HepG2 (cell line): ENCODE results near the gene MGST2. TPM values are rescaled to one million over a fixed set of nuclear protein-coding genes. Genes with fewer than 3 reads are reported as not detected.

Experiments
- IKZF5 ChIP-seq: IDR thresholded peaks from 2 replicates; pipeline ENCODE4 v1.6.1; 2018; ENCODE audit warnings: missing genetic modification reagents, mild to moderate bottlenecking, missing compliant biosample characterization
- NFYB ChIP-seq: sonication (generic); formaldehyde crosslinking; IDR thresholded peaks from 2 replicates; pipeline ENCODE4 v1.4.0; 2020; ENCODE audit warnings: missing genetic modification reagents
- PHF21A ChIP-seq: sonication (generic); formaldehyde crosslinking; IDR thresholded peaks from 2 replicates; pipeline ENCODE4 v1.5.0; 2020; ENCODE audit warnings: mild to moderate bottlenecking, missing genetic modification reagents
- RBFOX2 ChIP-seq: fragments of 200-400 bp; formaldehyde crosslinking; IDR thresholded peaks from 2 replicates; pipeline ENCODE4 v1.6.1; 2017; ENCODE audit warnings: low read depth, mild to moderate bottlenecking, low read length
- XRCC5 ChIP-seq: fragments of 200-400 bp; formaldehyde crosslinking; optimal IDR thresholded peaks from 2 replicates; pipeline ENCODE3; 2017; ENCODE audit warnings: mild to moderate bottlenecking, low read length
- ZNF101 ChIP-seq: sonication (generic); formaldehyde crosslinking; IDR thresholded peaks from 2 replicates; pipeline ENCODE4 v1.4.0; 2020; ENCODE audit warnings: mild to moderate bottlenecking, low read depth, missing genetic modification reagents, borderline replicate concordance
- ZNF180 ChIP-seq: sonication (generic); formaldehyde crosslinking; IDR thresholded peaks from 2 replicates; pipeline ENCODE4 v1.4.0; 2020; ENCODE audit warnings: low read depth, missing genetic modification reagents, borderline replicate concordance
- ZNF232 ChIP-seq: sonication (generic); formaldehyde crosslinking; IDR thresholded peaks from 2 replicates; pipeline ENCODE4 v1.4.0; 2020; ENCODE audit warnings: missing genetic modification reagents, borderline replicate concordance
- ZNF337 ChIP-seq: sonication (generic); formaldehyde crosslinking; IDR thresholded peaks from 2 replicates; pipeline ENCODE4 v1.5.1; 2020; ENCODE audit warnings: missing genetic modification reagents, low read depth, mild to moderate bottlenecking, borderline replicate concordance
- ZNF547 ChIP-seq: sonication (generic); formaldehyde crosslinking; IDR thresholded peaks from 2 replicates; pipeline ENCODE4 v1.5.1; 2020; ENCODE audit warnings: mild to moderate bottlenecking, missing genetic modification reagents
- polyA plus RNA-seq, 8 experiments: library from polyadenylated mRNA; depleted of rRNA in 3 of 8; stranded (reverse) in 7 of 8; unstranded in 1 of 8; fragments of >200 nt; fragmentation: Illumina TruSeq in 4 of 8; extraction: Trizol in 4 of 8; gene quantifications; 2 replicates each; pipeline versions ENCODE4 v1.2.1 to v1.2.3, GENCODE V29; 2011 to 2016; ENCODE audit warnings: low read depth in 4 of 8, missing spikeins in 1 of 8, mixed read lengths in 1 of 8; ENCODE audit not compliant: insufficient read depth in 1 of 8
- total RNA-seq, 5 experiments: library from RNA; depleted of rRNA; stranded (reverse); fragments of >200 nt; fragmentation: Illumina TruSeq; extraction: Trizol; gene quantifications; 2 replicates each; pipeline ENCODE4 v1.2.3, GENCODE V29; 2016; ENCODE audit warnings: low read depth in 1 of 5
- TF ChIP-seq, protein P1 (sequence below), 2 experiments: fragments of 450-650 bp in 1 of 2; sonication (generic) in 1 of 2; formaldehyde crosslinking; IDR thresholded peaks; 2 replicates each; pipeline versions ENCODE4 v1.5.0 to v1.8.0; 2020 to 2022; ENCODE audit warnings: mild to moderate bottlenecking in 1 of 2, missing genetic modification reagents in 1 of 2
- TF ChIP-seq, protein P2 (sequence below): sonication (generic); formaldehyde crosslinking; IDR thresholded peaks from 2 replicates; pipeline ENCODE4 v1.8.1; 2023; ENCODE audit warnings: mild to moderate bottlenecking, moderate library complexity, missing genetic modification reagents
- TF ChIP-seq, protein P3 (sequence below): sonication (generic); formaldehyde crosslinking; IDR thresholded peaks from 2 replicates; pipeline ENCODE4 v1.4.0; 2020; ENCODE audit warnings: low read depth, mild to moderate bottlenecking, missing genetic modification reagents
- TF ChIP-seq, protein P4 (sequence below): sonication (generic); formaldehyde crosslinking; IDR thresholded peaks from 2 replicates; pipeline ENCODE4 v1.8.0; 2022; ENCODE audit warnings: missing genetic modification reagents, mild to moderate bottlenecking, inconsistent platforms, borderline replicate concordance
- TF ChIP-seq, protein P5 (sequence below): IDR thresholded peaks from 2 replicates; pipeline ENCODE4 v1.6.1; 2018; ENCODE audit warnings: missing genetic modification reagents
- TF ChIP-seq, protein P6 (sequence below): sonication (generic); formaldehyde crosslinking; IDR thresholded peaks from 2 replicates; pipeline ENCODE4 v1.4.0; 2020; ENCODE audit warnings: missing genetic modification reagents
- TF ChIP-seq, protein P7 (sequence below): IDR thresholded peaks from 2 replicates; pipeline ENCODE4 v1.6.1; 2016; ENCODE audit warnings: control low read depth

Gene MGST2
- total and polyA plus RNA-seq, 2 of the 13 experiments (the other 11 are each of a cell fraction or from before 2014, with no cell fraction given): 205 to 416 TPM

DNA sequence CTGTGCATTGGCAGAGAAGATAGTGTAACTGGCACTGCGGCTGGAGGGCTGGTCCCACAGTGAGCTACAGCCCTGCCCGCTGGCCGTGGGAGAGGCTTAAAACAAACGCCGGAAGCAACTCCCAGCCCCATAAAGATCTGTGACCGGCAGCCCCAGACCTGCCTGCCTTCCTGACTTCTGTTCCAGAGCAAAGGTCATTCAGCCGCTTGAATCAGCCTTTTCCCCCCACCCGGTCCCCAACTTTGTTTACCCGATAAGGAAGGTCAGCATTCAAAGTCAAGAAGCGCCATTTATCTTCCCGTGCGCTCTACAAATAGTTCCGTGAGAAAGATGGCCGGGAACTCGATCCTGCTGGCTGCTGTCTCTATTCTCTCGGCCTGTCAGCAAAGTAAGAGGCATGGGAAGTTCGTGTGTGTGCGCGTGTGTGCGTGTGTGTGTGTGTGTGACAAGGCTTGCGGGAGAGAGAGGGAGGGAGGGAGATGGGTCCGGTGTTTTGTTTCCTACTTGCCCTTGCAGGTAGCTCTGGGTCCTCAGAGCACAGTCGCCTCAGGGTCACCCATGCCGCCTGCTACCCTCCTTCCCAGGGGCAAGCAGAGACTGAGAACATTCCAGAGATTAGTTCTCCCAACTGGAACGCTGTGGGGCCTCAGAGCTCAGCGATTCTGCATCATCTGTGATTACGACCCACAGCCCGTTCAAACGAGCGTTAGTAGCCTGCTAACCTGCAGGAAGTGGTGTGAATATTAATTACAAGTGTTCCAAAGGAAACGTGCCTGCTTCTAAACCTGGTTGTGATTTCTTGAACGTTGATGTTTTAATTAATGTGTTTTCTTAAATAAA, at the start of gene MGST2 (continued):
- TF ChIP-seq, protein P1, sequence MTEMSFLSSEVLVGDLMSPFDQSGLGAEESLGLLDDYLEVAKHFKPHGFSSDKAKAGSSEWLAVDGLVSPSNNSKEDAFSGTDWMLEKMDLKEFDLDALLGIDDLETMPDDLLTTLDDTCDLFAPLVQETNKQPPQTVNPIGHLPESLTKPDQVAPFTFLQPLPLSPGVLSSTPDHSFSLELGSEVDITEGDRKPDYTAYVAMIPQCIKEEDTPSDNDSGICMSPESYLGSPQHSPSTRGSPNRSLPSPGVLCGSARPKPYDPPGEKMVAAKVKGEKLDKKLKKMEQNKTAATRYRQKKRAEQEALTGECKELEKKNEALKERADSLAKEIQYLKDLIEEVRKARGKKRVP (CRISPR knock-in tag; IDR thresholded peaks at IDR 0.05): peak in 1 of 2 experiments; percentile 82; a peak in 2 of 4 replicates
- TF ChIP-seq, protein P2, sequence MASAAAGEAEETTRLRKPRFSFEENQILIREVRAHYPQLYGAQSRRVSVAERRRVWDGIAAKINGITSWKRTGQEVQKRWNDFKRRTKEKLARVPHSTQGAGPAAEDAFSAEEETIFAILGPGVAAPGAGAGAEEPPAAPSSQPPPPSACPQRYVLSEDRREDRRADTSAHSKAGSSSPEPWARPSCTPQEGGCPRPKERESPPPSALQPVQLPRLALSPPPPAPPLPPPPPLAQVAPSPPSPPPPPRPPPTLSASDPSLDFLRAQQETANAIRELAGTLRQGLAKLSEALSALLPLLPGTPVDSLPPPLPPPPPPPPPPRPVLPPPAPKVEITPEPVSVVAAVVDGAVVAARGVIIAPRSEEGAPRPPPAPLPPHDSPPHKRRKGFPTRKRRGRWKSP: peak; percentile 61; the same call in 1 of the 2 replicates
- TF ChIP-seq, protein P3, sequence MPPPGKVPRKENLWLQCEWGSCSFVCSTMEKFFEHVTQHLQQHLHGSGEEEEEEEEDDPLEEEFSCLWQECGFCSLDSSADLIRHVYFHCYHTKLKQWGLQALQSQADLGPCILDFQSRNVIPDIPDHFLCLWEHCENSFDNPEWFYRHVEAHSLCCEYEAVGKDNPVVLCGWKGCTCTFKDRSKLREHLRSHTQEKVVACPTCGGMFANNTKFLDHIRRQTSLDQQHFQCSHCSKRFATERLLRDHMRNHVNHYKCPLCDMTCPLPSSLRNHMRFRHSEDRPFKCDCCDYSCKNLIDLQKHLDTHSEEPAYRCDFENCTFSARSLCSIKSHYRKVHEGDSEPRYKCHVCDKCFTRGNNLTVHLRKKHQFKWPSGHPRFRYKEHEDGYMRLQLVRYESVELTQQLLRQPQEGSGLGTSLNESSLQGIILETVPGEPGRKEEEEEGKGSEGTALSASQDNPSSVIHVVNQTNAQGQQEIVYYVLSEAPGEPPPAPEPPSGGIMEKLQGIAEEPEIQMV: peak; percentile 29; the same call in 1 of the 2 replicates
- TF ChIP-seq IKZF5 (CRISPR knock-in tag) (peak; percentile 28; the same call in 1 of the 2 replicates), ZNF232 (CRISPR knock-in tag) (peak; percentile 57; the same call in 1 of the 2 replicates), XRCC5 (peak; percentile 57), ZNF180 (no peak), ZNF101 (CRISPR knock-in tag) (peak; percentile 48; the same call in 1 of the 2 replicates), ZNF337 (CRISPR knock-in tag) (peak; percentile 77), RBFOX2 (peak; percentile 66; the same call in 1 of the 2 replicates), ZNF547 (peak; percentile 78; the same call in 1 of the 2 replicates), NFYB (CRISPR knock-in tag) (no peak), PHF21A (CRISPR knock-in tag) (peak; percentile 92)
- TF ChIP-seq, protein P4, sequence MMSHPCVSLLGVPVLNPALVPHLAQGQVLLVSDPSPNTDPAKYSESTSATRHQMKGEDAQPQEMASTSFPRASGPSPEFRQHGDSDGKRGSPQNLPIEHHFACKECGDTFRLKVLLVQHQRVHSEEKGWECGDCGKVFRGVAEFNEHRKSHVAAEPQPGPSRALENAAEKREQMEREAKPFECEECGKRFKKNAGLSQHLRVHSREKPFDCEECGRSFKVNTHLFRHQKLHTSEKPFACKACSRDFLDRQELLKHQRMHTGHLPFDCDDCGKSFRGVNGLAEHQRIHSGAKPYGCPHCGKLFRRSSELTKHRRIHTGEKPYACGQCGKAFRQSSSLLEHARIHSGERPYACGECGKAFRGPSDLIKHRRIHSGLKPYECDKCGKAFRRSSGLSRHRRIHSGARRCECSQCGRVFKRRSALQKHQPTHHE (CRISPR knock-in tag): peak; percentile 92; the same call in 1 of the 2 replicates
- TF ChIP-seq, protein P5, sequence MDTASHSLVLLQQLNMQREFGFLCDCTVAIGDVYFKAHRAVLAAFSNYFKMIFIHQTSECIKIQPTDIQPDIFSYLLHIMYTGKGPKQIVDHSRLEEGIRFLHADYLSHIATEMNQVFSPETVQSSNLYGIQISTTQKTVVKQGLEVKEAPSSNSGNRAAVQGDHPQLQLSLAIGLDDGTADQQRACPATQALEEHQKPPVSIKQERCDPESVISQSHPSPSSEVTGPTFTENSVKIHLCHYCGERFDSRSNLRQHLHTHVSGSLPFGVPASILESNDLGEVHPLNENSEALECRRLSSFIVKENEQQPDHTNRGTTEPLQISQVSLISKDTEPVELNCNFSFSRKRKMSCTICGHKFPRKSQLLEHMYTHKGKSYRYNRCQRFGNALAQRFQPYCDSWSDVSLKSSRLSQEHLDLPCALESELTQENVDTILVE: no peak
- TF ChIP-seq, protein P6, sequence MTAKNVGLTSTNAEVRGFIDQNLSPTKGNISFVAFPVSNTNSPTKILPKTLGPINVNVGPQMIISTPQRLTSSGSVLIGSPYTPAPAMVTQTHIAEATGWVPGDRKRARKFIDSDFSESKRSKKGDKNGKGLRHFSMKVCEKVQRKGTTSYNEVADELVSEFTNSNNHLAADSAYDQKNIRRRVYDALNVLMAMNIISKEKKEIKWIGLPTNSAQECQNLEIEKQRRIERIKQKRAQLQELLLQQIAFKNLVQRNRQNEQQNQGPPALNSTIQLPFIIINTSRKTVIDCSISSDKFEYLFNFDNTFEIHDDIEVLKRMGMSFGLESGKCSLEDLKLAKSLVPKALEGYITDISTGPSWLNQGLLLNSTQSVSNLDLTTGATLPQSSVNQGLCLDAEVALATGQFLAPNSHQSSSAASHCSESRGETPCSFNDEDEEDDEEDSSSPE (CRISPR knock-in tag): peak; percentile 62; the same call in 1 of the 2 replicates
- TF ChIP-seq, protein P7, sequence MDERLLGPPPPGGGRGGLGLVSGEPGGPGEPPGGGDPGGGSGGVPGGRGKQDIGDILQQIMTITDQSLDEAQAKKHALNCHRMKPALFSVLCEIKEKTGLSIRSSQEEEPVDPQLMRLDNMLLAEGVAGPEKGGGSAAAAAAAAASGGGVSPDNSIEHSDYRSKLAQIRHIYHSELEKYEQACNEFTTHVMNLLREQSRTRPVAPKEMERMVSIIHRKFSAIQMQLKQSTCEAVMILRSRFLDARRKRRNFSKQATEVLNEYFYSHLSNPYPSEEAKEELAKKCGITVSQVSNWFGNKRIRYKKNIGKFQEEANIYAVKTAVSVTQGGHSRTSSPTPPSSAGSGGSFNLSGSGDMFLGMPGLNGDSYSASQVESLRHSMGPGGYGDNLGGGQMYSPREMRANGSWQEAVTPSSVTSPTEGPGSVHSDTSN (CRISPR knock-in tag): no peak
